HG03439 (cell line): ENCODE measurements around the gene LONRF2.

Experiments
- ATAC-seq: cut with Tn5 transposase; IDR thresholded peaks from one replicate; pipeline ENCODE4 v1.9.1; 2021; ENCODE audit warnings: mild to moderate bottlenecking, moderate library complexity; ENCODE audit not compliant: unreplicated experiment

Gene LONRF2

GRCh38 chr2:100276716-100277115, 45.6 kb downstream of the LONRF2 start:
- ATAC-seq = no peak

- ATAC-seq = no peak
Measured at GRCh38 chr2:100275200-100275589, 47.1 kb downstream of the LONRF2 start.

GRCh38 chr2:100274566-100275199, 47.6 kb downstream of the LONRF2 start:
- no peak for ATAC-seq

GRCh38 chr2:100274076-100274475, 48.2 kb downstream of the LONRF2 start:
- ATAC-seq = no peak

GRCh38 chr2:100273387-100273786, 48.9 kb downstream of the LONRF2 start:
- no peak for ATAC-seq

GRCh38 chr2:100272841-100273329, 49.4 kb downstream of the LONRF2 start:
- no peak for ATAC-seq

- ATAC-seq = no peak
Measured at GRCh38 chr2:100271210-100271609, 51.1 kb downstream of the LONRF2 start.

- no peak for ATAC-seq
Measured at GRCh38 chr2:100270381-100271146, 51.7 kb downstream of the LONRF2 start.

- no peak for ATAC-seq
Measured at GRCh38 chr2:100269889-100270288, 52.4 kb downstream of the LONRF2 start.

GRCh38 chr2:100268986-100269385, 53.3 kb downstream of the LONRF2 start:
- ATAC-seq = no peak

- no peak for ATAC-seq
Measured at GRCh38 chr2:100267751-100268150, 54.5 kb downstream of the LONRF2 start.

- ATAC-seq = no peak
Measured at GRCh38 chr2:100266126-100266525, 56.2 kb downstream of the LONRF2 start.

- ATAC-seq = no peak
Measured at GRCh38 chr2:100265226-100265625, 57.1 kb downstream of the LONRF2 start.

- no peak for ATAC-seq
Measured at GRCh38 chr2:100264651-100265050, 57.6 kb downstream of the LONRF2 start.

- ATAC-seq = no peak
Measured at GRCh38 chr2:100264121-100264520, 58.2 kb downstream of the LONRF2 start.

- no peak for ATAC-seq
Measured at GRCh38 chr2:100262555-100263320, 59.6 kb downstream of the LONRF2 start.

GRCh38 chr2:100262046-100262445, 60.3 kb downstream of the LONRF2 start:
- no peak for ATAC-seq

- ATAC-seq = no peak
Measured at GRCh38 chr2:100260712-100261620, 61.3 kb downstream of the LONRF2 start.

- ATAC-seq = no peak
Measured at GRCh38 chr2:100259106-100259505, 63.2 kb downstream of the LONRF2 start.

GRCh38 chr2:100257939-100258338, 64.4 kb downstream of the LONRF2 start:
- ATAC-seq = no peak

- no peak for ATAC-seq
Measured at GRCh38 chr2:100256849-100257248, 65.5 kb downstream of the LONRF2 start.
